H9 (cell line): ENCODE data around the gene ARMC2. TPM values are rescaled to one million over a fixed set of nuclear protein-coding genes. Genes with fewer than 3 reads are reported as not detected.
A peak's percentile ranks its signal among the peaks of the same experiment; 100 is the strongest.

Experiments
- DNase-seq: peaks from one replicate; pipeline ENCODE4 v3.0.0-alpha.2; 2017
- H2AFZ ChIP-seq: one replicate; pipeline ENCODE4 v1.6.1; 2013; ENCODE audit warnings: mild to moderate bottlenecking, low read length, control low read depth, moderate library complexity
- H2AK5ac ChIP-seq: 2 replicates; pipeline ENCODE4 v1.6.1; 2013; ENCODE audit warnings: low read length, control low read depth, mixed read lengths; ENCODE audit not compliant: insufficient read length
- H2BK120ac ChIP-seq: one replicate; pipeline ENCODE4 v1.6.1; 2013; ENCODE audit warnings: low read depth, mild to moderate bottlenecking, low read length, control low read depth, inconsistent platforms; ENCODE audit not compliant: poor library complexity, severe bottlenecking
- H2BK12ac ChIP-seq: 2 replicates; pipeline ENCODE4 v1.6.1; 2013; ENCODE audit warnings: low read length, control low read depth, mixed read lengths, low read depth; ENCODE audit not compliant: insufficient read length
- H2BK15ac ChIP-seq: 2 replicates; pipeline ENCODE4 v1.6.1; 2013; ENCODE audit warnings: low read depth, low read length, control low read depth
- H2BK20ac ChIP-seq: one replicate; pipeline ENCODE4 v1.6.1; 2013; ENCODE audit warnings: low read depth, mild to moderate bottlenecking, low read length, control low read depth, inconsistent platforms; ENCODE audit not compliant: poor library complexity, severe bottlenecking
- H2BK5ac ChIP-seq: 2 replicates; pipeline ENCODE4 v1.6.1; 2013; ENCODE audit warnings: low read length, control low read depth, mixed read lengths; ENCODE audit not compliant: insufficient read length
- H3K14ac ChIP-seq: 2 replicates; pipeline ENCODE4 v1.6.1; 2013; ENCODE audit warnings: low read length, control low read depth; ENCODE audit not compliant: insufficient read depth
- H3K18ac ChIP-seq: 2 replicates; pipeline ENCODE4 v1.6.1; 2013; ENCODE audit warnings: low read depth, mild to moderate bottlenecking, mixed read lengths, low read length, control low read depth; ENCODE audit not compliant: insufficient read length
- H3K23ac ChIP-seq: 2 replicates; pipeline ENCODE4 v1.6.1; 2013; ENCODE audit warnings: low read length, control low read depth, mixed read lengths, low read depth; ENCODE audit not compliant: insufficient read length
- H3K23me2 ChIP-seq: 2 replicates; pipeline ENCODE4 v1.6.1; 2013; ENCODE audit warnings: low read depth, mild to moderate bottlenecking, mixed read lengths, low read length, control low read depth; ENCODE audit not compliant: insufficient read length, poor library complexity, severe bottlenecking
- H3K27ac ChIP-seq: 2 replicates; pipeline ENCODE4 v1.5.1; 2013; ENCODE audit warnings: low read length, control low read depth, mixed read lengths, low read depth; ENCODE audit not compliant: insufficient read length
- H3K27me3 ChIP-seq: 2 replicates; pipeline ENCODE4 v1.6.1; 2013; ENCODE audit warnings: low read length, control low read depth, inconsistent platforms; ENCODE audit not compliant: insufficient read depth
- H3K4ac ChIP-seq: 2 replicates; pipeline ENCODE4 v1.6.1; 2013; ENCODE audit warnings: low read depth, mild to moderate bottlenecking, control low read depth, inconsistent platforms, low read length, moderate library complexity
- H3K4me1 ChIP-seq: 2 replicates; pipeline ENCODE4 v1.6.1; 2013; ENCODE audit warnings: low read length, control low read depth, inconsistent platforms; ENCODE audit not compliant: insufficient read depth
- H3K4me2 ChIP-seq: 2 replicates; pipeline ENCODE4 v1.6.1; 2013; ENCODE audit warnings: low read length, control low read depth, mixed read lengths; ENCODE audit not compliant: insufficient read length, insufficient read depth
- H3K56ac ChIP-seq: 2 replicates; pipeline ENCODE4 v1.6.1; 2013; ENCODE audit warnings: low read depth, mild to moderate bottlenecking, mixed read lengths, low read length, control low read depth; ENCODE audit not compliant: insufficient read length
- H3K79me1 ChIP-seq: 2 replicates; pipeline ENCODE4 v1.6.1; 2013; ENCODE audit warnings: low read depth, mild to moderate bottlenecking, moderate library complexity, low read length, control low read depth, inconsistent platforms; ENCODE audit not compliant: insufficient read depth, poor library complexity, severe bottlenecking
- H3K79me2 ChIP-seq: 2 replicates; pipeline ENCODE4 v1.6.1; 2013; ENCODE audit warnings: low read length, control low read depth, inconsistent platforms; ENCODE audit not compliant: insufficient read depth
- H3K9ac ChIP-seq: 2 replicates; pipeline ENCODE4 v1.6.1; 2013; ENCODE audit warnings: low read length, control low read depth, mixed read lengths; ENCODE audit not compliant: insufficient read length; ENCODE audit errors: extremely low read depth
- H3K9me3 ChIP-seq: one replicate; pipeline ENCODE4 v1.6.1; 2013; ENCODE audit warnings: low read depth, low read length, inconsistent platforms; ENCODE audit not compliant: control insufficient read depth
- H3T11ph ChIP-seq: one replicate; pipeline ENCODE4 v1.6.1; 2013; ENCODE audit warnings: mild to moderate bottlenecking, low read length, control low read depth, inconsistent platforms
- H4K20me1 ChIP-seq: one replicate; pipeline ENCODE4 v1.6.1; 2013; ENCODE audit not compliant: control insufficient read depth, insufficient read length, insufficient read depth
- H4K5ac ChIP-seq: 2 replicates; pipeline ENCODE4 v1.6.1; 2013; ENCODE audit warnings: low read depth, mild to moderate bottlenecking, mixed read lengths, low read length, control low read depth; ENCODE audit not compliant: insufficient read length
- H4K8ac ChIP-seq: replicated peaks from 2 replicates; pipeline ENCODE4 v1.6.1; 2013; ENCODE audit warnings: low read length, control low read depth, mixed read lengths, low read depth; ENCODE audit not compliant: insufficient read length
- H4K91ac ChIP-seq: 2 replicates; pipeline ENCODE4 v1.6.1; 2013; ENCODE audit warnings: low read depth, mild to moderate bottlenecking, moderate library complexity, mixed read lengths, low read length, control low read depth; ENCODE audit not compliant: insufficient read length
- H3K27ac Mint-ChIP-seq, 3 experiments: 2 replicates in 2 of 3; 3 replicates in 1 of 3; pipeline ENCODE4 v1.8.0; 2020 to 2021; ENCODE audit warnings: mixed read lengths in 3 of 3, mild to moderate bottlenecking in 1 of 3, moderate library complexity in 1 of 3
- H3K27me3 Mint-ChIP-seq: 2 replicates; pipeline ENCODE4 v1.8.0; 2021; ENCODE audit warnings: low read depth, mild to moderate bottlenecking, moderate library complexity, mixed read lengths
- H3K36me3 Mint-ChIP-seq, 3 experiments: 2 replicates in 2 of 3; 3 replicates in 1 of 3; pipeline ENCODE4 v1.8.0; 2020 to 2021; ENCODE audit warnings: low read depth in 3 of 3, mixed read lengths in 3 of 3; ENCODE audit not compliant: insufficient read depth in 1 of 3
- H3K4me1 Mint-ChIP-seq, 2 experiments: 2 replicates each; pipeline ENCODE4 v1.8.0; 2020; ENCODE audit warnings: mixed read lengths in 2 of 2
- H3K4me3 Mint-ChIP-seq, 2 experiments: 2 replicates in 1 of 2; 3 replicates in 1 of 2; pipeline ENCODE4 v1.8.0; 2020 to 2021; ENCODE audit warnings: mild to moderate bottlenecking in 2 of 2, mixed read lengths in 2 of 2, moderate library complexity in 1 of 2
- H3K9me3 Mint-ChIP-seq, 2 experiments: 2 replicates in 1 of 2; 3 replicates in 1 of 2; pipeline ENCODE4 v1.8.0; 2020; ENCODE audit warnings: mild to moderate bottlenecking in 2 of 2, mixed read lengths in 2 of 2, moderate library complexity in 1 of 2
- WGBS: extraction: QIAGEN DNeasy Blood & Tissue Kit; methylation state at CpG from one replicate; pipeline ENCODE4 v1.1.7; 2013; ENCODE audit warnings: missing lambda C conversion rate, low lambda C conversion rate, mixed read lengths; ENCODE audit not compliant: insufficient read length; ENCODE audit errors: extremely low coverage; 5-methylcytosine and 5-hydroxymethylcytosine counted together
- total RNA-seq: library from RNA; stranded (reverse); gene quantifications from 2 replicates; pipeline ENCODE4 v1.2.1, GENCODE V29; 2021
- TF ChIP-seq, protein P1 (sequence below): fragments of 200-600 bp; sonication (generic); conservative IDR thresholded peaks from 3 replicates; pipeline ENCODE4 v1.8.0; 2021; ENCODE audit warnings: antibody characterized with exemption, mild to moderate bottlenecking

Gene ARMC2
- total RNA-seq, 1 experiment from 2014 or later, result 2.8 TPM

DNA sequence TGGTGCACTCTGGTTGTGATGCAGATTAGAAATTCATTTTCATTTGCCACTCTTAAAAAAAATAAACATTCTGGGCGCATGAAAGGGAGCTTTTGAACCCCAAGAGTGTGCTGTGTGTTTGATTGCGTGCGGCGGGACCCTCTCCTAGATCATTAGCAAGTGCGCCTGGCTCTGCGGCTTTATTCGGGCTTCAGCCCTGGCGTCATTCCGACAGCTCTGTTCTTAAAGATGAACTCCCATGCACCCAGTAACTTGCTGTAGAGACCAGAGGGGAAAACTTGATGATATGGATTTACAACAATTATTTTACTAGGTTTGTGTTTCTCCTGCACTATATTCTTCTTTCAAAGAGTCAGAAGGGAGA lies 48.9 kb upstream of the ARMC2 start:
- peaks cover 10 to 11% of the 10 kb centered on the region in 2 experiments for H3K4me1 Mint-ChIP-seq
- no peak overlapping the region for H3K27ac ChIP-seq

More for the DNA sequence above, 48.9 kb upstream of the ARMC2 start:
- Histone ChIP-seq H3K14ac (no peak overlapping the region), H3K9ac (no peak overlapping the region), H3K4me1 (no peaks in the 10 kb centered on the region), H4K91ac (no peak overlapping the region), H2BK20ac (no peak overlapping the region), H3K9me3 (no peaks in the 10 kb centered on the region), H2AK5ac (no peak overlapping the region), H3K4me2 (no peak overlapping the region), H3T11ph (no peak overlapping the region), H4K20me1 (no peaks in the 10 kb centered on the region), H2AFZ (no peak overlapping the region), H3K79me1 (no peaks in the 10 kb centered on the region), H3K23me2 (no peaks in the 10 kb centered on the region), H2BK15ac (no peak overlapping the region), H4K5ac (no peak overlapping the region), H4K8ac (no peak overlapping the region), H2BK120ac (no peak overlapping the region), H3K27me3 (no peaks in the 10 kb centered on the region), H3K79me2 (no peaks in the 10 kb centered on the region), H2BK5ac (no peak overlapping the region), H3K56ac (no peak overlapping the region), H3K4ac (no peak overlapping the region), H3K23ac (no peak overlapping the region), H3K18ac (no peak overlapping the region), H2BK12ac (no peak overlapping the region)
- TF ChIP-seq, protein P1, sequence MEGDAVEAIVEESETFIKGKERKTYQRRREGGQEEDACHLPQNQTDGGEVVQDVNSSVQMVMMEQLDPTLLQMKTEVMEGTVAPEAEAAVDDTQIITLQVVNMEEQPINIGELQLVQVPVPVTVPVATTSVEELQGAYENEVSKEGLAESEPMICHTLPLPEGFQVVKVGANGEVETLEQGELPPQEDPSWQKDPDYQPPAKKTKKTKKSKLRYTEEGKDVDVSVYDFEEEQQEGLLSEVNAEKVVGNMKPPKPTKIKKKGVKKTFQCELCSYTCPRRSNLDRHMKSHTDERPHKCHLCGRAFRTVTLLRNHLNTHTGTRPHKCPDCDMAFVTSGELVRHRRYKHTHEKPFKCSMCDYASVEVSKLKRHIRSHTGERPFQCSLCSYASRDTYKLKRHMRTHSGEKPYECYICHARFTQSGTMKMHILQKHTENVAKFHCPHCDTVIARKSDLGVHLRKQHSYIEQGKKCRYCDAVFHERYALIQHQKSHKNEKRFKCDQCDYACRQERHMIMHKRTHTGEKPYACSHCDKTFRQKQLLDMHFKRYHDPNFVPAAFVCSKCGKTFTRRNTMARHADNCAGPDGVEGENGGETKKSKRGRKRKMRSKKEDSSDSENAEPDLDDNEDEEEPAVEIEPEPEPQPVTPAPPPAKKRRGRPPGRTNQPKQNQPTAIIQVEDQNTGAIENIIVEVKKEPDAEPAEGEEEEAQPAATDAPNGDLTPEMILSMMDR, result no peak
- H3K27me3 Mint-ChIP-seq, result no peaks in the 10 kb centered on the region
- H3K27ac Mint-ChIP-seq, result peak overlapping the region in 1 of 3 experiments; percentile 41; a peak in 1 of 7 replicates
- no peak for DNase-seq
- no peak overlapping the region for H3K4me3 Mint-ChIP-seq
- H3K36me3 Mint-ChIP-seq, result no peaks in the 10 kb centered on the region
- no CpG with 5 or more reads among the region's 9 CpGs for WGBS
- H3K9me3 Mint-ChIP-seq, result no peaks in the 10 kb centered on the region
